Stimulated activated CD8-positive, alpha-beta memory T cell treated with anti-CD3 and anti-CD28 coated beads, Interleukin-7, amount 100 ng/mL, for 4 hours (primary cell): ENCODE data around the gene JARID2.

ENCODE experiments used
- DNase-seq, 2 donors: peaks; one replicate each; pipeline ENCODE4 v3.0.0-alpha.2; 2020; ENCODE audit warnings: low read depth in 2 of 2

Gene JARID2

DNA sequence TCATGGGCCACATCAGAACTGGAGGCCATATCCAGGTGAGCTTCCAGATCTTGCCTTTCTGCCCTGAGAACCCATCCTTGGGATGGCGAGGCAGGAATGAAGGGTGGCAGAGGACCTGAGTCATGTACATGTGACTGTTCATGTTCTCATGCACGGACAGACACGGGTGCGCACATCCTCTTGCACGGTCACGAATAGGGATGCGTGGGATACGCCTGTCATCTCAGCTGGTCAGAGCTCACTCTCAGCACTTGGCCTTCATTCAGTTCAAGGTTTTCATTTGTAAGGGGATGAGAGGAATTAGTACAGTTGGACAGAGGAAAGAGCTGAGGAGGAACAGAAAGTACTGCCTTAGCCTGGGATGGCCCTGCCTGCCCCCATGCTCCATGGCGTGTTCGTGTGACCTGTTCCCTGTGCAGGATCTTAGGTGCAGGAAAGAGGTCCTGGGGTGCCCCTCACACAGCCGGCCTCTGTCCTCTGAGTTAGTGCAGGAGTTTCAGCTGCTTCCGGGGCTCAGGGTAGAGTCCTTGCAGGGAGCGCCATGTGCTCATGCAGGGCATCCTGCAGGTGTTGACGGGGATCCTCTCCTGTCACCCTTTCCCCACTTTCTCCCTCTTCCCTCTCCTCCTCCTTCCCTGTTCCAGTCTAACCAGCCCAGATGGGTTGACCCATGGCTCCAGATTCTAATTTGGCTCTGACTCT lies 243.5 kb downstream of the JARID2 start:
- DNase-seq, result no peak

DNA sequence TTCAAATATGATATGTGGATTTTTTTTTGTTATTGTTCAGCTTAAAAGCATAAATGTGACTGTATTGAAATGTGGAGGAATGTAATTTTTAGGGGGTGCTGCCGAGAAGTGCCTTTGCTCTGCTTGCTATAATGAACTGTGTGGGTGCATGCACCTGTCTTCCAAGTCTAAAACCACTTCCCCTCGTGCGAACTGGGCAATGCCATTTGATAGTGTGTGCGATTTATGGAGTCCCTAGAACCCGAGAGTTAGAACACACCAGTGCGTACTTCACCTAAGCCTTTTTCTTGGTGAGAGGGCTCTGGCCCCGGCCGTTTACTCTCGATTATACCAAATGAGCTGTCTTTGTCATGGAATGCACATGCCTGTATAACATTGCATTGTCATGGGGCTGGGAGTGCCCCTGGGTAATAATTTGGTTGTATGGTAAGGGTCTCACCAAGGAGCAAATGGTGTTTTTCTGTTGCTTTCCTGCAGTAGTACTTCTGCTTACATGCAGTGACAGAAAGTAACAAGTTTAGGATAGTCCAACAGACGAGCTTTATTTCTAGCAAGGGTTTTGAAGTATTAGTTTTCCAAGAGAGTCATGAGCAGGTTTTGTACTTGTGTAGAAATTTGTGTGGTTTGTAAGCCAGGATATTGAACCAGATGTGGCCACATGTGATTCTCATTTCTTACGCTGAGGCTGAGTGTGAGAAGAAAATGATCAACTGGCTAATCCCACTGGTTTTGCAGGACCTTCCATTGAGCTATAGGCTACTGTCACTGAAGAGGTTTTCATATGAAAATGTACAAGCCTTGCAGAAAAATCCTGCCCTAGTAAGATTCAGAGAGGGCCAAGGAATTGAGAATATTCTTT lies 244.6 kb downstream of the JARID2 start:
- DNase-seq, result no peak

DNA sequence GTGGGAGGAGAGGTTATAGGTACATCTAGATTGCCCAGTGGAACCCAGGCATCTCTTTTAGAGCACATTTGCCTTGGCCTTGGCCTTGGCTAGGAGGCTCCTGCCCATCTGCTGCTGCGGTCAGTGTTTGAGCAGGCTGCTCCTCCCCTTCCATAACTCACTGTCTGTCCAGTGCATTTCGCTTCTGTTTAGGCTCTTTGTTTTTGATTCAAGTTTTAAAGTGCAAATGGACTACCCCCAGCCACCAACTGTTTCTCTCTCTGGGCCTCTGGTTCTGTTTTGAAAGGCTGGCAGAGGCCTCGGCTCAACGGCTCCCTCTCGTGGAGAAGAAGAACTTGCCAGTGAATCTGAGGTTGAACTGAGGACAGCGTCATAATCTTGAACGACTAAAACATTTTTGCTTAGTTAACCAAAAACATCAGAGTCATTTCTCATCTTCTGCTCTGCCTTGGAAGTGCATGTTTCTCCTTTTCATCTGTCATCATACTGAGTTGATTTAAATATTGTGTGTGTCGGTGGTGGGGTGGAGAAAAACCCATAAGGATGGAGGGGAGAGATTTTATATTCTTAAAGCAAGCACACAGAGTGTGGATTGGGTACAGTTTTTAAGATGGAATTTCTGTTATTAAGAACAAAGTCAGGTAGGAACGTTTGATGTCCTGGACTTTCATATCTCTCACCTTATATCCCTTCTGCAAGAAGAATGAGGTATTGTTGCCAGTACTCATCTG lies 245.6 kb downstream of the JARID2 start:
- peak; percentile 42 to 49 for DNase-seq

DNA sequence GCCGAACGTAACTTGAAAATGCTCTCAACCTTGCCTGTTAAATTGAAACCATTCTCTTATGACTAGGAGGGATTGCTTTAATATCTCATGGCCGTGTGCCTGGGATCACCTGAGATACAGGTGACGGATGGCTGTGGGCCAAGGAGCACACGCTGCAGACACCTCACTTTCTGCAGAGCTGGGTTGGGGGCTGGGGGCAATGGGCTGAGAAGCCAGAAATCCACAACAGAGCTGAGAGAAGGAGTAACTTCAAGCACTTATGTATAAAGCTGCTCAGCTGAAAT lies 246.1 kb downstream of the JARID2 start:
- no peak for DNase-seq

DNA sequence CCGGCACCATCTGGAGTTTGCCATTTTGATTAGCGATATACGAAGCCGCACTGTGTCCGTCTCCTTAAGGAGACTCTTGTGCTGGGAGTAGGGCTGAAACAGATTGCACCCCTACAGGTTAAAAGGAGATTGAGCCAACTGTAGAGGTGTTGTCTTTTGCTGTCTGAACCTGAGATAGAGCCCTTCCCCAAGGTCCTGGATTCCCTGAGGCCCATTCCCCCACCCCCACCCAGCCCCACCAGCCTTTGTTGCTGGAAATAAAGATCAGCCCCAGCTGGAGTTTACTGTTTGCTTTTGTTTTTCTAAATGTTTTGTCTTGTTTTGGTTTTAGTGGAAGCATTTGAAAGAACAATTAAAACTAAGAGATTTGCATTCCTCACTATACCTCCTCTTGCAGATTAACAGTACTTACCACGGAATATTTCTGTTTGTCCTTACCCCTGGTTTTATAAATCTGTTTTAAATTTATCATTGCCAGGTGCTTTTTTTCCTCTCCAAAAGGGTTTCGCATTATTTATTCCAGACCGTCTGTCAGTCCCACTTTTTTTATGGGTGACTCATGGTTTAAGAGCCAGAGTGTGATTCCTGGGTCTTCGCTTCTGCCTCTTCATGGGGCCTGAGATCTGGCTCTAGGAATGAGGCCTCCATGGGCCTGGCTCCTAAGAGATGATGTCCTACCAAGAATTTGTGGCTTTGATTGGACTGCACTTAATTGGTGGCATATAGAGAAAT lies 247.7 kb downstream of the JARID2 start:
- DNase-seq, result no peak

DNA sequence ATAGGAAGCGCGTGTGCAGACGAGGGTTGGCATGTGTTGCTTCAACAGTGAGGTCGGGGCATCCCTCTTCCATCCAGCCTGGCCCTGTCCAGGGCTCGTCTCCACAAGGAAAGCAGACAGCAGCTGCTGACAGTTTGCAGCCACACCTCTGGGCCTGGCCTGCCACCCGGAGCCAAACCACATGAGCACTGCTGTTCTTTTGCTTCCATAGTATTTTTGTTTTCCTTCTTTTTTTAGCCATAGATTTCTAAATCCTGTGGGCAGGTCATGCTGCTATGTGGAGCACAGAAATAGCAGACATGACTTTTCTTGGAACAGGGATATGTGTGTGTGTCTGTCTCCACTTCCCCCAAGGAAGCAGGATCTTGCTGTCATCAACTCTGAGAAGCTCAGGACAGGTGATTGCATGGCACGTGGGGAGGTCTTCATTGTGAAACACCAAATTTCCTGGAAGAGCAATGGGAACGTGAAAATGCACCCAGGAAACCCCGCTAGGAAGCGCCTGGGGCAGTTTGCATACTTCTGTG lies 249.6 kb downstream of the JARID2 start:
- no peak for DNase-seq

DNA sequence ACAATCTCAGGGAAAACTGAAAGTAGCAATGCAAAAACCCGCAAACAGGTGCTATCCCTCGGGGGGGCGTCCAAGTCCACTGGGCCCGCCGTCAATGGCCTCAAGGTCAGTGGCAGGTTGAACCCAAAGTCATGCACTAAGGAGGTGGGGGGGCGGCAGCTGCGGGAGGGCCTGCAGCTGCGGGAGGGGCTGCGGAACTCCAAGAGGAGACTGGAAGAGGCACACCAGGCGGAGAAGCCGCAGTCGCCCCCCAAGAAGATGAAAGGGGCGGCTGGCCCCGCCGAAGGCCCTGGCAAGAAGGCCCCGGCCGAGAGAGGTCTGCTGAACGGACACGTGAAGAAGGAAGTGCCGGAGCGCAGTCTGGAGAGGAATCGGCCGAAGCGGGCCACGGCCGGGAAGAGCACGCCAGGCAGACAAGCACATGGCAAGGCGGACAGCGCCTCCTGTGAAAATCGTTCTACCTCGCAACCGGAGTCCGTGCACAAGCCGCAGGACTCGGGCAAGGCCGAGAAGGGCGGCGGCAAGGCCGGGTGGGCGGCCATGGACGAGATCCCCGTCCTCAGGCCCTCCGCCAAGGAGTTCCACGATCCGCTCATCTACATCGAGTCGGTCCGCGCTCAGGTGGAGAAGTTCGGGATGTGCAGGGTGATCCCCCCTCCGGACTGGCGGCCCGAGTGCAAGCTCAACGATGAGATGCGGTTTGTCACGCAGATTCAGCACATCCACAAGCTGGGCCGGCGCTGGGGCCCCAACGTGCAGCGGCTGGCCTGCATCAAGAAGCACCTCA lies 250.7 kb downstream of the JARID2 start:
- DNase-seq, result no peak

DNA sequence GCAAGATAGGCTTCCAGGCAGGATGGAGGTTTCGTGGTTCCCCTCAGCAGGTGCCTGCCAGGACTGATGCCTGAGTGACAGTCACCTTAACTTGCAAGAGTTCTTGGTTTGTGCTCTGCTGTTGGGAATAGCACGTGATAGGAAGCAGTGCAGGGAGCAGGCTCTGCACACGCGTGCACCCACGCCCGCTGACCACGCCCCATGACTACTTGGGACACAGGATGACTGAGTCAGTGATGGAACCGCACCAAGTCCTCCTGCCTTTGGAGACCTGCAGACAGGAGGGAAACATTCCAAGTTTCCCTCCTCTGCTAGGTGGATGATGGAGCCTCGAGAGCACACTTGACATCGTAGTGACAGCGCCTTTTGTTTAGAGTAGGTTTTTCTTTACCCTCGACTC lies 252.8 kb downstream of the JARID2 start:
- DNase-seq, result no peak

DNA sequence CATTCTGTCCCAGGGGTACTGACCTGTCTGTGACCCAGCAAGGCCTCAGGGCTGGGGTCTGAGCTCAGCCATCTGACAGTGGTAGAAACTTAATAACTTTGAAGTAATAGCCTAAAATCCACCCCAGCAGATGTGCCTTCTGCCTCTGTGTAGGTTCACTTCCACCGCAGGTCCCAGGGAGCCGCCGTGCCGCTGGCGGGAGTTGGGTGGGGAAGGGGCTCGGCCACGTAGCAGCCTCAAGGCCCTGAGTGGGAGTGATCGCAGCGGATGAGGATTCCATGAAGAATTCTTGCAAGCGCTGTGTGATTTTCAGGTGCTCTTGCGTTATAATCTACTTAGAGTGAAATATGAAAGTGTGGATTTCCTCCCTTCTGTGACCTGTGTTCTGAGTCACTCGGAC lies 253.3 kb downstream of the JARID2 start:
- no peak for DNase-seq

DNA sequence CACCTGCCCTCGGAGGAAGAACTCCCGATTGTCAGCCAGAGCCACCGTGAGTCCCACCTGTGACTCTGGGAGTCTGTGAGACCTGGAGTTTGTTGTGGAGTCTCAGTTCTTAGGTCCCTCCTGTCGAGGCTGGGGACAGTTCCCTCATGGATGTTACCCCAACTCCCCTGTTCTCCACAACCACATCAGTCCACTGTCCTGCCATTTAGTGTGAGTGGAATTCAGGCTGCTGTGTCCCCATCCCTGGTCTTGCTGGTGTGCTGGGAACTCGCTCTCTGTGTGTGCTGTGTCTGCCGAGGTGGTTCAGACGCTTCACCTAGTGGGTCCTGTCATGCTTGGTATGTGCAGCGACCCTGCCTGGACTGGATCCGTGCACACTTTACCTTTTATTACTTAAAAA lies 253.7 kb downstream of the JARID2 start:
- DNase-seq, result no peak

DNA sequence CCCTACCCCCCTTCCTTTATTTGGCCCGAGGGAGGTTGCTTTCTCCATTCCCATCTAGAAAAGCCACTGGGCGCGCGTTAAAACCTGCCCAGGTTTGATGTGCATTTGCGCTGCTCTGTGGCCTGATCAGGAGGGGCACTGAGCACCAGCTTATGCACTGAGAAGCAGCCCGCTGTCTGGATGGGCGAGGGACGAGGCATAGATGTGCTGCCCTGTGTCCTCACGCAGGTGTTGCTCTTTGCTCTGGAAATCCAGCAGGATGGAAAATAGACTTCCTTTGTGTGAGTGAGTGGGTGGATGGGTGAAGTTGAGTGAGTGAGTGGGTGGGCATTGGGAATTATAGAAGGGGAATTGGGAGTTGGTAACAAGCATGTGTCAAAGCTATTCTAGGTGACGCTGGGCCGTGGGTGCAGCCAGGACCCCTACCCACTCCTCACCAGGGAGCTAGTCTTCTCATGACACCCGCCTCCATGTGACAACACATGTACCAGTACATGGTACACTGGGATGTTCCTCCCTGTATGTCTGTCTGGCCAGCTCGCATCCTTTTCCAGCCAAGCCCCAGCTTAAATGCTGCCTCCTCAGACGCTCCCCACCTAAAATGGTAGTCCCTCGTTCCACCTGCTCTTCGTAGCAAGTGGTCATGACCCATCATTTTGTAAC lies 254.3 kb downstream of the JARID2 start:
- DNase-seq, result no peak

DNA sequence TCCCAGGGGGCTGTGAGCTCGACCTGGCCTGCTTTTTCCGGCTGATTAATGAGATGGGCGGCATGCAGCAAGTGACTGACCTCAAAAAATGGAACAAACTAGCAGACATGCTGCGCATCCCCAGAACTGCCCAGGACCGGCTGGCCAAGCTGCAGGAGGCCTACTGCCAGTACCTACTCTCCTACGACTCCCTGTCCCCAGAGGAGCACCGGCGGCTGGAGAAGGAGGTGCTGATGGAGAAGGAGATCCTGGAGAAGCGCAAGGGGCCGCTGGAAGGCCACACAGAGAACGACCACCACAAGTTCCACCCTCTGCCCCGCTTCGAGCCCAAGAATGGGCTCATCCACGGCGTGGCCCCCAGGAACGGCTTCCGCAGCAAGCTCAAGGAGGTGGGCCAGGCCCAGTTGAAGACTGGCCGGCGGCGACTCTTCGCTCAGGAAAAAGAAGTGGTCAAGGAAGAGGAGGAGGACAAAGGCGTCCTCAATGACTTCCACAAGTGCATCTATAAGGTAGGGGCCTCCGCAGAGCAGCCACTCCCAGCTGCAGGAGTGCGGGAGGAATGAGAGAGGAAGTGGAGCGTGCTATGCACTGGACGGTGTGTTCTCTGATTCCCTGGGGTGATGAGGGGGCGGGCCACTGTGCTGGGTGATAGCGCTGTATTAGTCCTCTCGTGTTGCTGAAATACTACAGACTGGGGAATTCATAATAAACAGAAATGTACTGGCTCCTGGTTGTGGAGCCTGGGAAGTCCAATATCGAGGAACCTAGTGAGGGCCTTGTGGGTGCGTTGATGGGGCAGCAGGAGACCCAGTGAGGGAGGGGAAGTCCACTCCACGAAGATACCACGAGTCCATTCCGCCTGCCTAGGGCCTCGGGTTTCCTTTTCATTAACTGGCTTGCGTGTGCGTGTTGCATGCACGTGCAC lies 255.3 kb downstream of the JARID2 start:
- no peak for DNase-seq

DNA sequence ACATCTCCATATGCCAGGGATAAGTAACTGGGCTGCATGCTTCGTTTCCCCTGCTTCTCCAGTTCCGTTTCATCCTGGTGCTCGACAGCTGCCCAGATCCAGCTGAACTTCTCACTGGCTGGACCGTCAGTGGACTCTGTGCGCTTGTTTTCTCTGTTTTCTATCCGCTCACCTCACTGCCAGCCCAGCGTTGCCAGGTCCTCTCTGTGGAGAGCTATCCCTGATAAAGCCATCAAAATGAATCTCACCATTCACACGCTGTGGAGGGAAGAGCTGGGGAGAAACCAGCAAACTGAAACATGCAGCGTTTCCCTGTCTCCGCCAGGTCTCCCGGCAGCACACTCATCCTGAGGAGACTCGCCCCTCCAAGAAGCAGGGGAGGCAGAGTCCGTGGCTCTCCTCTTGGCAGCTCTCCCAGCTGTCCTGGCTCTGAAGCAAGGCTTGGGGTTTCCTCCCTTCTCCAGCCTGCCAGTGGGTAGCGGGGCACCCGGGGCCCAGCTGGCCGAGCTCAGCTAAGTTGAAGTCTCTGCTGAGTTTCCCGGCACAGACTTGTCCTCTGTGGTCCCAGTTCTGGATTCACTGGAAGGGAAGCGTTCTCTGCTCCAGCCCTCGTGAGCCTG lies 256.1 kb downstream of the JARID2 start:
- no peak for DNase-seq

DNA sequence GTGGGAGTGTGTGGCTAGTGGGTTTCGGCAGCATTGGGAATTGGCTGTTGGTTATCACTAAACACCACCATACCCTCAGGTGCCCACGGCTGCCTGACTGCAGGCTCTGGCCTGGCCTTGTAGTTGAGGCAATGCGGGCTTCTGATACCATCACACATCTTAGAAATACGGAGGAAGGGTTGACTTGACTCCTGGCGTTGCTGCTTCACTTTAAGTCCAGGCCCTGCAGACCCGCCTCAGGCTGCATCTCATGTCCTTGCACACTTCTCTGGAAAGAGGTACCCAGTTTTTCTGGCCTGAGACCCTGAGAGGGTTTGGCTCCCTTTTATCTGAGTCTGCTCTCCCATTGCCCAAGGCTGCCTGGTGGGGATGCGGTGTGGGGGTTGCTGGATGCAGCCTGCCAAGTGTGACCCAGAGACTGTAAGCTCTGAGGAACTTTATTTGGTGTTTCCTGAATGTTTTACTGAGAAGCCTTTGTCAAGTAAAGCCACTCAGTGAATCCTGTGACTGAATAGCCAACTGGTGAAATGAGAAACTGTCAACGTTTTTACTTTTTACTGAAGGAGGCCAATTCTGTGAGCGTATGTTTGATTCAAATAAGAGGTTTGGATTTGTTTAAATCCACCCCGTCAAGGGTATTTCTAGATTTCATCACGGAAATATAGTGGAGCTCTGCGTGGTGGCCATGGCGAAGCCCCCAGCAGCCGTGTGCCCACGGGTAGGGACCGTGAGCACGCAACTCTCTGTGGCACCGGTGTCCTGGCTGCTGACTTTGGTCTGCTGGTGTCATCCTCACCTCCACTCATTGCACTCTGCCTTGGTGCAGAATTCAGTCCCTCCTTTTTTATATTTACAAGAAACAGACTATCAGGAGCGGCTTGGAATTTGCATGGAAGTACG lies 256.8 kb downstream of the JARID2 start:
- no peak for DNase-seq

DNA sequence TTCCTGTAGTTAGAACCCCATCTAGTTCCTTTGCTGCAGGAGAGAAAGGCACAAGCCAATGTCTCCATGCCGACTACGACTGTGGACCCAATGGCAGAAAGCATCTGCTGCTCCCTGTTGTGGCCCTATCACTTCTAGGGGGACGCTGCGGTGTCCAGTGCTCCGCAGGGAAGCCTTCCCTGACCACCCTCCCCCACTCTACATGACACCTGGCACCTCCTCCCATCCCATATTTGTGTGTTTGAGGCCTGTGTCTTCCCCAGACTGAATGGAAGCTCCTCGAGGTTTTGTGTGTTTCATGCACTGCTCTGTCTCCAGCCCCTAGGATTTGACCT lies 257.4 kb downstream of the JARID2 start:
- no peak for DNase-seq

DNA sequence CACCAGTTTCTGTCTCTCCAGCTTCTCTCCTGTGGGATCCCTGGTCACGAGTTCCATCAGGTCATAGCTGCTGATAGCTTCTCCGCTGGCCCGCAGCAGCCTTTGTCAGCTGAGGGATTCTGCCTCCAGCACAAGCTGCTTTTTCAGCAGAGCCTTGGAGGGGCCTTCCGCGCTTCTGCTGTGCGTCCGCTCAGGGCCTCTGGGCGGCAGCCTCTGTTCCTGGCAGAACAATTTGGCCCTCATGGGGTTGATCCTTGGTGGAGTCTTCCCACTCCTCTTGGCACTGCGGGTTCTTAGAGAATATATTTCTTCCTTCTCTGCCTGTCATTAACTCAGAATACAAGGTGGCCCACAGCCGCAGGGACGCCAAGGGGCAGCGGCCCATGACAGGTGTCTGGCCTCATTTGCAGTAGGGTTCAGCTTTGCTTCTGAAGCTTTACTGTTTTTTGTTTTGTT lies 258.2 kb downstream of the JARID2 start:
- no peak for DNase-seq

DNA sequence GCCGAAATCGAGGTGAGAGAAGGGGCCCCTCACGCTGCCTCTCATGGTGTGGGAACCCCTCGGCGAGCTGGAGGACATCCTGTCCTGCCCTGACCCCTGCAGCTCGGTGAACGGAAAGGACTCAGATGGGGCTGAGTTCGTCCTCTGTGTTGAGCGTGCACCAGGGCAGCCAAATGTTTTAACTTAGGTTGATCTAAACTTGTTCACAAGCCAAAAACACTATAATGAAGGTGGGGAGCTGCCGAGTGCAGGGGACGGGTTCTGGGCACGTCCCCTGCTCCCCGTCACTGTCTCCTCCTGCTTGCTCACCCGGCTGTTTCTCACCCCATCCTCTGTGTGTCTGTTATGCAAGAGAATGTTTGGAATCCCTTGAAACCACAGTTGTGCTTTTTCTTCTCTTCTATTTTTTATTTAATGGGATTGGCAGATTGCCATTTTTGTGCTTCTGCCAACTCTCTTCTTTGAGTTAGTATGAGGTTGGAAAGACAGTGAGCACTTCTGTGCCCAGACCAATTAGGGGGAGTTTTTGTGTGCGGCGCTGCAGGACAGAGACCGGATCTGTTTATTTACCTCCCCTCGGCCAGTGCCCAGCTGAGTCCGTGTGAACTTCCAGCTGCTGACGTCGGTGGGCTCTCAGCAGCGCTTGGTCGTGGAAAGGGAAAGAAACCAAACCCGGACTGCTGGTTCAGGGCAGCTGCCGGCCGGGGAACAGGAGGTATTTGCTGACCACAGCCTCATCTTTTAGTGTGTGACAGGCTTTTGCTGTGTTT lies 258.9 kb downstream of the JARID2 start:
- DNase-seq, result no peak
